ENCODE measurements around the gene NFIB. TPM values are rescaled to one million over a fixed set of nuclear protein-coding genes. Genes with fewer than 3 reads are reported as not detected.

The NFIB gene
- total and polyA plus RNA-seq, 2 of the 13 experiments (the other 11 are each of a cell fraction or from before 2014, with no cell fraction given), result 0.98 to 4.6 TPM

- Histone ChIP-seq H3K9me3 (ENCODE audit: low read length) (no peaks in the 10 kb centered on the region), H3K27ac (ENCODE audit: extremely low read length, insufficient read depth, low read length) (no peak overlapping the region), H4K20me1 (ENCODE audit: insufficient read depth, low read length) (no peaks in the 10 kb centered on the region), H3K27me3 (ENCODE audit: control insufficient read depth in 1 of 2, insufficient read depth in 2 of 2, low read length in 2 of 2) (no peaks in the 10 kb centered on the region), H3K4me2 (ENCODE audit: low read depth, low read length) (no peak overlapping the region), H3K4me1 (ENCODE audit: insufficient read depth, low read length) (no peaks in the 10 kb centered on the region), H2AFZ (ENCODE audit: low read length) (no peak overlapping the region), H3K9ac (ENCODE audit: insufficient read depth, low read depth, low read length) (no peak overlapping the region), H3K4me3 (replicated peaks in 1 of 3; ENCODE audit: insufficient read depth in 1 of 3, low read depth in 2 of 3, low read length in 3 of 3) (no peak overlapping the region), H3K79me2 (ENCODE audit: insufficient read depth, low read length) (no peaks in the 10 kb centered on the region), H3K36me3 (replicated peaks in 1 of 2; ENCODE audit: control insufficient read depth in 1 of 2, insufficient read depth in 2 of 2, low read length in 2 of 2) (no peaks in the 10 kb centered on the region; a peak in 1 of 5 replicates)
- ATAC-seq (no peak), FAIRE-seq (no peak), DNase-seq (ENCODE audit: low spot score) (no peak)
- ChIA-PET POLR2A (no interaction called here), CTCF (ENCODE audit: low intra/inter-chr PET ratio, low total read pairs) (no interaction called here)
- TF ChIP-seq ZNF878 (CRISPR knock-in tag; IDR thresholded peaks at IDR 0.05) (no peak), ZFAT (CRISPR knock-in tag; conservative IDR thresholded peaks at IDR 0.05) (no peak), MAFK (conservative IDR thresholded peaks at IDR 0.05 in 1 of 2, IDR thresholded peaks at IDR 0.05 in 1 of 2; ENCODE audit: low read length in 2 of 2) (no peak), ZNF383 (CRISPR knock-in tag; IDR thresholded peaks at IDR 0.05; ENCODE audit: borderline replicate concordance) (no peak), CBX1 (IDR thresholded peaks at IDR 0.05; ENCODE audit: low read depth) (no peak)
- intact Hi-C loops (cut with micrococcal nuclease; ENCODE audit: unreplicated experiment), result no loop called here
- no TSS peak for BruUV-seq (replicated peaks)
- in situ Hi-C loops (cut with HindIII; ENCODE audit: extremely low pct_ligation_motif_present, low pct_unique_long_range_greater_than_20kb), result no loop called here
- 61% methylated on average over 1 of the region's 1 CpG for WGBS (ENCODE audit: low lambda C conversion rate)
Observed at GRCh38 chr9:14127656-14128055, 186.3 kb downstream of the NFIB start.

DNA sequence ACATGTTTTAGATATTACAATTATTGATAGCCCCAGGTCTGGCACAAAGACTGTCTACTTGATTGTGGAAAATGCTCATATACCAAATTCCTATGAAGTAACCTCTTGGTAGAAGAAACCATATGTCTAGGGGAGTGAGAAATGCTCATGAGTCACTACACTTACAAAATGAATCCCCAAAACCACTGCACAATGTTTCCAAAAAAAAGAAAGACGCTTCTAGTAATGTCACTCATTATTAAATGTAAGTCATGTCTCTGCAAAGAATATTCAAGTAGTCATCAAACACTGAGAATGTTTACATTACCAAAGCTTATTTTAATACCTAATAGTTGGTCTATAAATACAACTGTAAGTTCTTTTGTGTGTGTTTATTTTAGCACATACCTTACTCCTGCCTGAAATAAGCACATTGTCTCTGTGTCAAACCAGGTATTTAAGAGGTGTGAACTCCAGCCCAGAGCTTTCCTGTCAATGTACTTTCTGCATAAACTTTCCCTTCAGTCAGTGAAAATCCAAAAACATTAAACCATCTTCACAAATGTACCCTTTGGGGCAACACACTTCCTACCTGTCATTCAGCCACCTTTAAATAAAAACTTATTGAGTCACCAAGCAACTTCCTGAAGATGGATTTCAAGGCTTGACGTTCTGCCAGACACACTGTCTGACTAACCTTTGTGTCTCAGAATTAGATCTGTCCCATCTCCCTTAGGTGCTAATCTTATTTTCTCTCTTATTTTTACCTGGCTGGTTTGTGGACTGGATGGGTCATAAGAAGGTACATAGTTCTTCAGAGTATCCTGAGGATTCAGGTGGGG lies 194.0 kb downstream of the NFIB start:
- no peaks in the 10 kb centered on the region for H3K9me3 ChIP-seq (ENCODE audit: low read length)
- H3K27me3 ChIP-seq (ENCODE audit: control insufficient read depth in 1 of 2, insufficient read depth in 2 of 2, low read length in 2 of 2), result no peaks in the 10 kb centered on the region
- ATAC-seq (no peak), DNase-seq (ENCODE audit: low spot score) (no peak), FAIRE-seq (no peak)
- intact Hi-C loops (cut with micrococcal nuclease; ENCODE audit: unreplicated experiment) (no loop called here), in situ Hi-C loops (cut with HindIII; ENCODE audit: extremely low pct_ligation_motif_present, low pct_unique_long_range_greater_than_20kb) (no loop called here)
- H3K79me2 ChIP-seq (ENCODE audit: insufficient read depth, low read length), result no peaks in the 10 kb centered on the region
- ChIA-PET POLR2A (no interaction called here), CTCF (ENCODE audit: low intra/inter-chr PET ratio, low total read pairs) (no interaction called here)
- H3K9ac ChIP-seq (ENCODE audit: insufficient read depth, low read depth, low read length), result no peak overlapping the region
- H3K27ac ChIP-seq (ENCODE audit: extremely low read length, insufficient read depth, low read length), result no peak overlapping the region
- H3K36me3 ChIP-seq (replicated peaks in 1 of 2; ENCODE audit: control insufficient read depth in 1 of 2, insufficient read depth in 2 of 2, low read length in 2 of 2), result no peaks in the 10 kb centered on the region; a peak in 1 of 5 replicates
- no peak overlapping the region for H3K4me3 ChIP-seq (replicated peaks in 1 of 3; ENCODE audit: insufficient read depth in 1 of 3, low read depth in 2 of 3, low read length in 3 of 3)
- H4K20me1 ChIP-seq (ENCODE audit: insufficient read depth, low read length), result no peaks in the 10 kb centered on the region
- H3K4me2 ChIP-seq (ENCODE audit: low read depth, low read length), result no peak overlapping the region
- H3K4me1 ChIP-seq (ENCODE audit: insufficient read depth, low read length), result no peaks in the 10 kb centered on the region
- WGBS (ENCODE audit: low lambda C conversion rate), result 48% methylated on average over 2 of the region's 2 CpGs
- H2AFZ ChIP-seq (ENCODE audit: low read length), result no peak overlapping the region
- BruUV-seq (replicated peaks), result no TSS peak
- TF ChIP-seq ZNF883 (CRISPR knock-in tag; IDR thresholded peaks at IDR 0.05; ENCODE audit: not compliant biosample characterization) (no peak), ETV6 (CRISPR knock-in tag; conservative IDR thresholded peaks at IDR 0.05) (no peak), ZNF512B (CRISPR knock-in tag; IDR thresholded peaks at IDR 0.05; ENCODE audit: borderline replicate concordance) (no peak), ZBTB42 (CRISPR knock-in tag; IDR thresholded peaks at IDR 0.05) (no peak), ZNF510 (CRISPR knock-in tag; IDR thresholded peaks at IDR 0.05; ENCODE audit: low read depth) (no peak), ZNF598 (CRISPR knock-in tag; IDR thresholded peaks at IDR 0.05; ENCODE audit: borderline replicate concordance) (no peak), MAF1 (CRISPR knock-in tag; IDR thresholded peaks at IDR 0.05; ENCODE audit: borderline replicate concordance) (no peak), HNRNPLL (IDR thresholded peaks at IDR 0.05; ENCODE audit: low read depth, low read length, poor library complexity, severe bottlenecking) (no peak), ZNF431 (CRISPR knock-in tag; IDR thresholded peaks at IDR 0.05; ENCODE audit: borderline replicate concordance, low read depth) (no peak)

Data from HepG2 (cell line).